GM23338 (cell line): ENCODE results near the gene SGMS2.

ENCODE experiments used
- CTCF ChIP-seq, 2 experiments: fragments of 200-600 bp in 1 of 2; sonication (generic) in 1 of 2; conservative IDR thresholded peaks; 2 replicates each; pipeline versions ENCODE4 v1.5.1 to v1.6.1; 2016 to 2017; ENCODE audit warnings: antibody characterized with exemption in 2 of 2, low read depth in 2 of 2, mild to moderate bottlenecking in 2 of 2, moderate library complexity in 1 of 2
- EZH2 ChIP-seq: fragments of 200-600 bp; sonication (generic); IDR thresholded peaks from one replicate; pipeline ENCODE4 v1.8.0; 2017; ENCODE audit warnings: antibody characterized with exemption, mild to moderate bottlenecking, low read depth; ENCODE audit not compliant: unreplicated experiment
- NANOG ChIP-seq: IDR thresholded peaks from 2 replicates; pipeline ENCODE4 v1.6.1; 2016; ENCODE audit warnings: antibody characterized with exemption, borderline replicate concordance
- POLR2AphosphoS5 ChIP-seq: IDR thresholded peaks from 2 replicates; pipeline ENCODE4 v1.6.1; 2016; ENCODE audit warnings: antibody characterized with exemption, low read depth
- STAT1 ChIP-seq: IDR thresholded peaks from one replicate; pipeline ENCODE4 v1.6.1; 2016; ENCODE audit warnings: antibody characterized with exemption; ENCODE audit not compliant: unreplicated experiment

- TF ChIP-seq CTCF (conservative IDR thresholded peaks at IDR 0.05; ENCODE audit: low read depth in 2 of 2) (no peak), EZH2 (no peak), POLR2AphosphoS5 (no peak), STAT1 (no peak), NANOG (no peak)
Observed at GRCh38 chr4:107801766-107802211, 22.9 kb upstream of the SGMS2 start.
